Natural killer cell treated with Interleukin-12 subunit alpha and Interleukin-12 subunit beta and Interleukin-15 and Interleukin-18, amount 100 ng/mL, for 72 hours (primary cell): ENCODE measurements around the gene CETN2. TPM values are rescaled to one million over a fixed set of nuclear protein-coding genes. Genes with fewer than 3 reads are reported as not detected.

Source experiments
- ATAC-seq, 2 donors: fragments of 150-1000 bp; cut with Tn5 transposase in 1 of 2; sonication (Bioruptor Pico), chemical (Tn5 transposase) in 1 of 2; 2 replicates each; pipeline ENCODE4 v1.10.0; 2021
- DNase-seq: peaks from one replicate; pipeline ENCODE4 v3.0.0; 2022; ENCODE audit warnings: low spot score
- H3K27ac Mint-ChIP-seq, 2 donors: 1 replicate in 1 of 2; 2 replicates in 1 of 2; pipeline ENCODE4 v1.8.0; 2022; ENCODE audit warnings: mixed read lengths in 2 of 2, mild to moderate bottlenecking in 1 of 2, moderate library complexity in 1 of 2
- H3K27me3 Mint-ChIP-seq, 2 donors: 1 replicate in 1 of 2; 2 replicates in 1 of 2; pipeline ENCODE4 v1.8.0; 2022; ENCODE audit warnings: mixed read lengths in 2 of 2
- H3K36me3 Mint-ChIP-seq: one replicate; pipeline ENCODE4 v1.8.0; 2022; ENCODE audit warnings: mixed read lengths
- H3K4me1 Mint-ChIP-seq, 2 donors: 1 replicate in 1 of 2; 2 replicates in 1 of 2; pipeline ENCODE4 v1.8.0; 2022; ENCODE audit warnings: low read depth in 2 of 2, mixed read lengths in 2 of 2, mild to moderate bottlenecking in 1 of 2
- H3K4me3 Mint-ChIP-seq: one replicate; pipeline ENCODE4 v1.8.0; 2022; ENCODE audit warnings: mixed read lengths
- H3K9me3 Mint-ChIP-seq: 2 replicates; pipeline ENCODE4 v1.8.0; 2022; ENCODE audit warnings: mixed read lengths
- total RNA-seq, 2 donors: library from RNA; stranded (reverse); gene quantifications; one replicate each; pipeline ENCODE4 v1.2.3, GENCODE V29; 2022

The CETN2 gene
- total RNA-seq, result 10 to 100 TPM in 1 of 2 donors, 1 to 10 TPM in 1; 9.4 to 12.7 TPM

DNA sequence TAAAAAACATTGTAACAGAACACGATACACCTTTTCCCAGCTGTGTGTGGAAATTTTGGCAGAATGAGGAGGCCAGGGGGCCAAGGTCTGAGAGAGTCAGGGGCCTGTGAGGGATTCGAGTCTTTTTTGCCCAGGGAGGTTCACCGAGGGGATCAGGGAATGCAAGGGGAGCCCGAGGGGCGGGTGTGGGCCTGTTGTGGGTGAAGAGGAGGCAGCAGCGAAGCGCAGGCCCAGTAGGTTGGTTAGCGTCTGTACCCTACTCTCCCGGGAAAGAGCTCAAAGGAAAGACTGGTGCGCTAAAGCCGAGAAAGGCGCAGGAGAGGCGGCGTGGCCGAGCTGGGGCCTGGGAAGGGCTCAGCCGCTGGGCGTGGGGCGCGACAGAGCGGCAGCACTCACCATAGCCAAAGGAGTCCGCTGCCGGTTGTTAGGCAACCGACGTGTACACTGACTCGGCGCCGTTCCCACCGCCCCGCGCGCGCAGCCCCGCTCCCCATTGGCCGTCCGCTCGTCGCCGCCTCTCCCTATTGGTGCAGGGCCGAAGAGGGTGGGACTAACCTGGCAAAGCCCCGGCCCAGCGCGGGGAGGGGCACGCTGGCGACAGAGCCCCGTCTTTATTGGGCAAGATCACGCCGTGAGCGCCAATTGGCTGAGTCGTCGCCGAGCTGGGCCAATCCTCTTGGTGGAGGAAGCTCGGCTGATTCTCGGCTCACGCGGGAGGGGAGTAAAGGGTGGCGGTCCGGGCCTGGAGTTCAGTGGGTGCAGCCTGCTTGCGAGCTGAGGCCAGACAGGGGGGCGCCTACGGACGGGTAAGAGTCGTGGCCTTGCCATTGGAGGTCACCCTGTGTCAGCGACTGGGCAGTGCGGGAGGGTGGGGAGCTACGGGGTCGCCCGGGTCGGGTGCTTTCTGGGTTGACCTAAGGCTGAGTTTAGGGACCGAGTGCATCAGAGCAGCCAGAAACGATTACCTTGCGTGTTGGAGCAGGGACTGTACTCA lies at the start of gene CETN2, which contains the start of gene NSDHL:
CETN2 (minus strand) TSS at position 446 of the 994 bp plus-strand sequence; CDS start at position 399, 47 bp downstream.
NSDHL (plus strand) TSS at position 752 of the 994 bp plus-strand sequence. CDS start 15,262 bp downstream, outside the sequence.
- peak; percentile 95 for DNase-seq
- H3K9me3 Mint-ChIP-seq, result no peaks in the 10 kb centered on the region
- H3K4me3 Mint-ChIP-seq, result peak within 1 kb of the TSS; percentile 95
- H3K36me3 Mint-ChIP-seq, result no peaks in the 10 kb centered on the region
- peak; percentile 98 to 99 for ATAC-seq
- H3K4me1 Mint-ChIP-seq, result peaks cover 16 to 19% of the 10 kb centered on the region in 2 donors
- H3K27ac Mint-ChIP-seq, result peak within 1 kb of the TSS; percentile 77 to 93
- no peaks in the 10 kb centered on the region for H3K27me3 Mint-ChIP-seq

GRCh38 chrX:152878976-152879755 lies 48.6 kb upstream of the CETN2 start:
- H3K9me3 Mint-ChIP-seq, result no peaks in the 10 kb centered on the region
- H3K27ac Mint-ChIP-seq, result no peak overlapping the region
- no peak for ATAC-seq

GRCh38 chrX:152876931-152877840 lies 46.6 kb upstream of the CETN2 start:
- peaks cover 0 to 19% of the 10 kb centered on the region in 2 donors for H3K27me3 Mint-ChIP-seq
- peaks cover 6 to 7% of the 10 kb centered on the region in 2 donors for H3K4me1 Mint-ChIP-seq
- no peak for ATAC-seq

More at GRCh38 chrX:152878976-152879755, 48.6 kb upstream of the CETN2 start:
- no peaks in the 10 kb centered on the region for H3K36me3 Mint-ChIP-seq
- H3K27me3 Mint-ChIP-seq, result peaks cover 0 to 23% of the 10 kb centered on the region in 2 donors
- DNase-seq, result no peak
- no peaks in the 10 kb centered on the region for H3K4me1 Mint-ChIP-seq
- no peak overlapping the region for H3K4me3 Mint-ChIP-seq

DNA sequence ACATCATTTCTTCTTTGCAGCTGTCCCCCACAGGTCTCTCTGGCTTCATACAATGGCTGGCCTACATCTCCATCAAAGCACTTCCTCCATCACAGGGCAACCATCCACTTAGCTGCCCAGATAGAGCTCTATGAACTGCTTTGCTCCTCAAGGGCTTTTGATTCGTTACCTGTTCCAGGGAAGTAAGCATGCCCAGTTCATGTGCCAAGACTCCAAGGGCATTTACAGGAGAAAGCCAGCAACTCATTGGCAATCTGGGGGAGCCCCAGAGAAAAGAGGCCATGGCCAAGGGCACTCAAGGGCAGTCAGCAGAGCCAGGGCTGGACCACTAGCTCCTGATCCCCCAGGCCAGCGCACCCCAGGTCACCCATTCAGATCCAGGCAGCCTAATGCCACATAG lies 42.8 kb upstream of the CETN2 start:
- Mint-ChIP-seq H3K4me3 (no peak overlapping the region), H3K27ac (peak overlapping the region in 1 of 2 donors; percentile 84), H3K9me3 (no peaks in the 10 kb centered on the region), H3K36me3 (no peaks in the 10 kb centered on the region), H3K4me1 (peaks cover 12 to 15% of the 10 kb centered on the region in 2 donors), H3K27me3 (peaks cover 0 to 13% of the 10 kb centered on the region in 2 donors)
- no peak for DNase-seq
- no peak for ATAC-seq

More at GRCh38 chrX:152876931-152877840, 46.6 kb upstream of the CETN2 start:
- Mint-ChIP-seq H3K4me3 (no peak overlapping the region), H3K27ac (no peak overlapping the region), H3K9me3 (no peaks in the 10 kb centered on the region), H3K36me3 (no peaks in the 10 kb centered on the region)
- DNase-seq, result no peak

- Mint-ChIP-seq H3K4me1 (peaks cover 12 to 15% of the 10 kb centered on the region in 2 donors), H3K9me3 (no peaks in the 10 kb centered on the region), H3K36me3 (no peaks in the 10 kb centered on the region), H3K27me3 (peaks cover 0 to 12% of the 10 kb centered on the region in 2 donors), H3K4me3 (no peak overlapping the region), H3K27ac (peak overlapping the region in 1 of 2 donors; percentile 66)
- DNase-seq (no peak), ATAC-seq (no peak)
Measured at GRCh38 chrX:152872522-152872921, 42.0 kb upstream of the CETN2 start.

- no peaks in the 10 kb centered on the region for H3K9me3 Mint-ChIP-seq
- no peak overlapping the region for H3K4me3 Mint-ChIP-seq
- H3K27ac Mint-ChIP-seq, result no peak overlapping the region
- peaks cover 0 to 6% of the 10 kb centered on the region in 2 donors for H3K27me3 Mint-ChIP-seq
- H3K36me3 Mint-ChIP-seq, result no peaks in the 10 kb centered on the region
- ATAC-seq, result no peak
- DNase-seq, result no peak
- peaks cover 12 to 15% of the 10 kb centered on the region in 2 donors for H3K4me1 Mint-ChIP-seq
Measured at GRCh38 chrX:152871260-152871659, 40.7 kb upstream of the CETN2 start.

DNA sequence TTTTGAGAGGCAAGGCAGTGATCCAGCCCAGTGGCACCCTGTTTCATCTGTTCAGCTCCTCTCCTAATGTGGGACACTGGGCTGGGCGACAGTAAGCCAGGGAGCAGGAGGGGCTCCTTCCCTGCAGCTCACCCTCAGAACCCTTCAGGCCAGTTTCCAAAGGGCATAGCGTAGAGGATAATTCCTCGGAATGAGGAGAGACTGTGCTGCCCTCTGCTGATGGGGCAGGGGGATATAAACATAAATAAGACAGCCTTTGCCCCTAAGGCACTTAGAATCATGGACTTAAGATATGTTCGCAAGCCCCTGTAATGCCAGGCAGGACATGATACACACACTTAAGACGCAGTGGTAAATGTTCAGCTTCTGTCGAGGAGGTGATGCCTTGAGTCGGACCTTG lies 39.4 kb upstream of the CETN2 start:
- H3K36me3 Mint-ChIP-seq, result no peaks in the 10 kb centered on the region
- no peak overlapping the region for H3K4me3 Mint-ChIP-seq
- DNase-seq (no peak), ATAC-seq (no peak)
- H3K27ac Mint-ChIP-seq, result no peak overlapping the region
- H3K27me3 Mint-ChIP-seq, result peaks cover 0 to 2% of the 10 kb centered on the region in 2 donors
- no peaks in the 10 kb centered on the region for H3K9me3 Mint-ChIP-seq
- H3K4me1 Mint-ChIP-seq, result peaks cover 12 to 15% of the 10 kb centered on the region in 2 donors

DNA sequence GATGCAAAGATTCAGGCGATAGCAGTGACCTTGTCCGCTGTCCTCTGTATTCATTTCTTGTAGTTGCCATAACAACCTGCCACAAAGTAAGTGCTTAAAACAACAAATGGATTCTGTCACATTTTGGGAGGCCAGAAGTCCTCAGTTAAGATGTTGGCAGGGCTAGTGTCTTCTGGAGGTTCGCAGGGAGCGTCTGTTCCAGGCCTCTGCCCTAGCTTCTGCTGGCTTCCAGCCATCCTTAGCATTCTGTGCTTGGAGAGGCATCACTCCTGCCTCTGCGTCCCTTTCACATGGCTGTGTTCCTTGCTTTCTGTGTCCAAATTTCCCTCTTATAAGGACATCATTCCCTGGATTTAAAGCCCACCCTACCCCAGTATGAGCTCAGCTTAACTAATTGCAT lies 35.8 kb upstream of the CETN2 start:
- H3K4me1 Mint-ChIP-seq, result no peaks in the 10 kb centered on the region
- H3K27me3 Mint-ChIP-seq, result no peaks in the 10 kb centered on the region
- ATAC-seq (no peak), DNase-seq (no peak)
- H3K36me3 Mint-ChIP-seq, result peaks cover 6% of the 10 kb centered on the region
- no peak overlapping the region for H3K27ac Mint-ChIP-seq
- H3K4me3 Mint-ChIP-seq, result no peak overlapping the region
- H3K9me3 Mint-ChIP-seq, result no peaks in the 10 kb centered on the region

DNA sequence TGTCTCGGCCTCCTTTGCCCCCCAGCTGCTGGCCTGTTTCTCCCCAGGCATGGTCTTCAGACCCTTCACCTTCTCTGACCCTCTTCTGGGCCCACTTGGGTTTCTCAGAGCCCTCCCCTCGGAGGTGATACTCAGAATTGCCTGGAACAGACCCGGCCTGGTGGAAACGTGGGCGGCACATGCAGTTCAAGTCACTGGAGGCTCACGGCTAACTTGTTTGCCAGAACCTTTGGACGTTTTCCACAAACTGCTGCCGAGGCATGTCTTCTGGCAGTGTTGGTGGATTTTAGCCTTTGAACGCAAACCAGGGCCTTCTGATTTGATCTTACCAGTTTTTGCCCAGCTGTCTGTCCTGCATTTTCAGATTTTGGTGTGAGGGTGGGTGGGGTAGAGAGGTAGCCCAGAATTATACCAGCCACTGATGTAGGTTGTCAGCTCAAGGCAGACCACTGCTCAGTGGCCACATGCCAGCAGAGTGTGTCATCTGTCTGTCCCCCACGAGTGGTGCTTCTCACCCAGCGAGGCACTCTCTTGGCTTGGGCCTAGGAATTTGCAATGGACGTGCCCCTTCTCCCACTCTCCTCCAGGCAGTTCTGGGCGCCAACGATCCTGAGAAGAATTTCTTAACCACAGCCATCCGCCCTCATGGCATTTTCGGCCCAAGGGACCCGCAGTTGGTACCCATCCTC lies 34.8 kb upstream of the CETN2 start:
- Mint-ChIP-seq H3K27ac (no peak overlapping the region), H3K4me3 (no peak overlapping the region), H3K36me3 (peaks cover 6% of the 10 kb centered on the region), H3K4me1 (no peaks in the 10 kb centered on the region), H3K27me3 (peaks cover 0 to 2% of the 10 kb centered on the region in 2 donors), H3K9me3 (no peaks in the 10 kb centered on the region)
- ATAC-seq (no peak), DNase-seq (no peak)

DNA sequence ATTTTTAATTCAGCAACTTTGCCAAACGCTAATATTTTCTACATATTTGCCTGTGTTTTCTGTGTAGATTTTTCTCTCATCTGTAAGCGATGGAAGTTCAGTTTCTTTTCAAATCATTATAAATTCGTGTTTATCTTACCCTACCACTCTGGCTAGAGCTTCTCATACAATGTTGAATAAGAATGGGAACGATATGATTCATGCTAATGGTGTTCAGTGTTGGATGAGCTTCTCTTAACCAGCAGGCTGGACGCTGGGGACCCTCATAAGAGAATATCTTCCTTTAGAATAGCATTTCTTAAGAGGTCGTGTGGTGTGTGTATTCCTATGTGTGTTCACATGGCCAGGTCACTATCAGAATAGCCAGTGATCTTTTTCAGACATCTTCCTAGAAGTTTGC lies 31.3 kb upstream of the CETN2 start:
- ATAC-seq, result no peak
- H3K27me3 Mint-ChIP-seq, result peaks cover 0 to 4% of the 10 kb centered on the region in 2 donors
- no peaks in the 10 kb centered on the region for H3K4me1 Mint-ChIP-seq
- no peaks in the 10 kb centered on the region for H3K9me3 Mint-ChIP-seq
- H3K27ac Mint-ChIP-seq, result no peak overlapping the region
- peaks cover 6% of the 10 kb centered on the region for H3K36me3 Mint-ChIP-seq
- DNase-seq, result no peak
- H3K4me3 Mint-ChIP-seq, result no peak overlapping the region

- ATAC-seq, result no peak
- H3K36me3 Mint-ChIP-seq, result peaks cover 6% of the 10 kb centered on the region
- no peak for DNase-seq
- H3K4me1 Mint-ChIP-seq, result no peaks in the 10 kb centered on the region
- H3K27me3 Mint-ChIP-seq, result peaks cover 0 to 4% of the 10 kb centered on the region in 2 donors
- H3K27ac Mint-ChIP-seq, result no peak overlapping the region
- no peaks in the 10 kb centered on the region for H3K9me3 Mint-ChIP-seq
- no peak overlapping the region for H3K4me3 Mint-ChIP-seq
Measured at GRCh38 chrX:152861116-152861515, 30.6 kb upstream of the CETN2 start.

DNA sequence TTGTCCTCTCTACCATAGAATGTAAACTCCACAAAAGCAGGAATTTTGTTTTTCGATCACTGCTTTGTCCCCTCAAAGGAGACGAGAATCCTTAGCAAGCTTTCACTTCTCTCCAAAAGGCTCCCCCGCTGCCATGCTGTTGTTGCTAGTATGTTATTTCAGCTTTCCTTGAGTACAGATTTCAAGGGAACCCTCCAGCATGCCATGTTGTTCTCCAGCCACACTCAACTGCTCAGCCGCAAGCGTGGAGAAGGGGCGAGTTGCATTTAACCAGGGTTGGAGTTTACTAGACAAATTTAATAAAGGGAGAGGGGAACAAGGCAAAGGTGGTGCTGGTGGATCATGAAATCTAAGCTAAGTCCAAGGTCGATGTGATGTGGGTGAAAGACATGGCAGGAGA lies 23.4 kb upstream of the CETN2 start:
- DNase-seq (no peak), ATAC-seq (no peak)
- Mint-ChIP-seq H3K36me3 (peaks cover 12% of the 10 kb centered on the region), H3K4me3 (no peak overlapping the region), H3K4me1 (peaks cover 0 to under 1% of the 10 kb centered on the region in 2 donors), H3K27ac (no peak overlapping the region), H3K9me3 (no peaks in the 10 kb centered on the region), H3K27me3 (peaks cover 0 to 2% of the 10 kb centered on the region in 2 donors)
